Brain microvascular endothelial cell (primary cell): ENCODE results near the gene LAMA4.
"Not testable (repeated sequence)": the region's sequence is repeated elsewhere in the genome, so short reads cannot be mapped to it uniquely, and the experiment has no call there.

Source experiments
- DNase-seq: peaks from one replicate; pipeline ENCODE4 v3.0.0-alpha.2; 2020
- H3K27ac ChIP-seq: fragments of 250-450 bp; sonication (Bioruptor Pico); 2 replicates; pipeline ENCODE4 v1.5.1; 2020; ENCODE audit warnings: mild to moderate bottlenecking, moderate library complexity
- H3K27me3 ChIP-seq: fragments of 250-450 bp; sonication (Bioruptor Pico); replicated peaks from 2 replicates; pipeline ENCODE4 v1.5.1; 2020; ENCODE audit warnings: mild to moderate bottlenecking
- H3K36me3 ChIP-seq: fragments of 250-450 bp; sonication (Bioruptor Pico); replicated peaks from 2 replicates; pipeline ENCODE4 v1.5.1; 2020; ENCODE audit warnings: mild to moderate bottlenecking
- H3K4me3 ChIP-seq: 2 replicates; pipeline ENCODE4 v1.5.1; 2011; ENCODE audit warnings: low read depth, mild to moderate bottlenecking, control low read depth, low read length, moderate library complexity
- in situ Hi-C: cut with HindIII; loops from 2 replicates; pipeline ENCODE4 v1.10.0; 2017; ENCODE audit warnings: low sequenced_read_pairs, low pct_ligation_motif_present
- TF ChIP-seq, protein P1 (sequence below): IDR thresholded peaks from 2 replicates; pipeline ENCODE4 v1.5.1; 2011; ENCODE audit warnings: low read depth, mild to moderate bottlenecking, moderate library complexity, low read length, control low read depth, inconsistent platforms; ENCODE audit errors: missing control alignments

The LAMA4 gene

GRCh38 chr6:112113431-112113830, 140.9 kb downstream of the LAMA4 start:
- no peak overlapping the region for H3K27ac ChIP-seq
- H3K27me3 ChIP-seq = no peaks in the 10 kb centered on the region
- no peak overlapping the region for H3K4me3 ChIP-seq
- no peak for DNase-seq
- TF ChIP-seq, protein P1, sequence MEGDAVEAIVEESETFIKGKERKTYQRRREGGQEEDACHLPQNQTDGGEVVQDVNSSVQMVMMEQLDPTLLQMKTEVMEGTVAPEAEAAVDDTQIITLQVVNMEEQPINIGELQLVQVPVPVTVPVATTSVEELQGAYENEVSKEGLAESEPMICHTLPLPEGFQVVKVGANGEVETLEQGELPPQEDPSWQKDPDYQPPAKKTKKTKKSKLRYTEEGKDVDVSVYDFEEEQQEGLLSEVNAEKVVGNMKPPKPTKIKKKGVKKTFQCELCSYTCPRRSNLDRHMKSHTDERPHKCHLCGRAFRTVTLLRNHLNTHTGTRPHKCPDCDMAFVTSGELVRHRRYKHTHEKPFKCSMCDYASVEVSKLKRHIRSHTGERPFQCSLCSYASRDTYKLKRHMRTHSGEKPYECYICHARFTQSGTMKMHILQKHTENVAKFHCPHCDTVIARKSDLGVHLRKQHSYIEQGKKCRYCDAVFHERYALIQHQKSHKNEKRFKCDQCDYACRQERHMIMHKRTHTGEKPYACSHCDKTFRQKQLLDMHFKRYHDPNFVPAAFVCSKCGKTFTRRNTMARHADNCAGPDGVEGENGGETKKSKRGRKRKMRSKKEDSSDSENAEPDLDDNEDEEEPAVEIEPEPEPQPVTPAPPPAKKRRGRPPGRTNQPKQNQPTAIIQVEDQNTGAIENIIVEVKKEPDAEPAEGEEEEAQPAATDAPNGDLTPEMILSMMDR = no peak
- H3K36me3 ChIP-seq = peaks cover 72% of the 10 kb centered on the region
- in situ Hi-C loops = no loop called here

GRCh38 chr6:112109262-112109661, 145.1 kb downstream of the LAMA4 start:
- H3K27ac ChIP-seq = no peak overlapping the region
- H3K4me3 ChIP-seq = no peak overlapping the region
- TF ChIP-seq, protein P1 = no peak
- peaks cover 63% of the 10 kb centered on the region for H3K36me3 ChIP-seq
- H3K27me3 ChIP-seq = no peaks in the 10 kb centered on the region
- DNase-seq = no peak
- in situ Hi-C loops = no loop called here

- DNase-seq = no peak
- TF ChIP-seq, protein P1 = no peak
- Histone ChIP-seq H3K36me3 (peaks cover 38% of the 10 kb centered on the region), H3K27ac (no peak overlapping the region), H3K4me3 (no peak overlapping the region), H3K27me3 (no peaks in the 10 kb centered on the region)
- in situ Hi-C loops = no loop called here
These were observed 147.8 kb downstream of the LAMA4 start for GRCh38 chr6:112106562-112106961.

GRCh38 chr6:112106026-112106425, 148.3 kb downstream of the LAMA4 start:
- peaks cover 33% of the 10 kb centered on the region for H3K36me3 ChIP-seq
- H3K4me3 ChIP-seq, in situ Hi-C loops, DNase-seq, H3K27ac ChIP-seq, H3K27me3 ChIP-seq: not testable (repeated sequence)

- H3K27me3 ChIP-seq = no peaks in the 10 kb centered on the region
- TF ChIP-seq, protein P1 = no peak
- in situ Hi-C loops = no loop called here
- no peaks in the 10 kb centered on the region for H3K36me3 ChIP-seq
- no peak for DNase-seq
- H3K4me3 ChIP-seq = no peak overlapping the region
- no peak overlapping the region for H3K27ac ChIP-seq
These were observed 153.8 kb downstream of the LAMA4 start for GRCh38 chr6:112100561-112100960.

DNA sequence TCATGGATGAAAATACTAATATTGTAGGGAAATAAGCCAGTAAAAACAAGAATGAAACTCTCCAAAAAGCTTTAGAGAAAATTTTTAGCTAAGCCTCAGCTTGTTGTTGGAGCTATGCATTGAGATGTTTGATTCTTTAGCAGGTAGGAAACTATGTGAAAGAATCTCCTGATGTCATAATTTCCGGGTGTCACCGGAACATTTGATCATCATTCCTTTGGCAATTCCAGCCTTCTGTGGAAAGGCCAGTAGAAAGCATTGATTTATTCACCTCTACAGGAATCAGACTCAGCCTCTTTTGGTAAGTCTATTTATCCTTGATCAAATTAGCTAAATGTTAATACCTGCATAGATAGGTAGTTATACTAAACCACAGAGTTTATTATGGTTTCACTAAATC, 157.5 kb downstream of the LAMA4 start:
- in situ Hi-C loops = no loop called here
- no peak for DNase-seq
- TF ChIP-seq, protein P1 = no peak
- H3K36me3 ChIP-seq = no peaks in the 10 kb centered on the region
- no peak overlapping the region for H3K27ac ChIP-seq
- H3K4me3 ChIP-seq = no peak overlapping the region
- H3K27me3 ChIP-seq = no peaks in the 10 kb centered on the region
